ENCODE data around the gene PSEN1. TPM values are rescaled to one million over a fixed set of nuclear protein-coding genes. Genes with fewer than 3 reads are reported as not detected.

The PSEN1 gene
- total RNA-seq, 1 experiment from 2014 or later, result 26.9 TPM

DNA sequence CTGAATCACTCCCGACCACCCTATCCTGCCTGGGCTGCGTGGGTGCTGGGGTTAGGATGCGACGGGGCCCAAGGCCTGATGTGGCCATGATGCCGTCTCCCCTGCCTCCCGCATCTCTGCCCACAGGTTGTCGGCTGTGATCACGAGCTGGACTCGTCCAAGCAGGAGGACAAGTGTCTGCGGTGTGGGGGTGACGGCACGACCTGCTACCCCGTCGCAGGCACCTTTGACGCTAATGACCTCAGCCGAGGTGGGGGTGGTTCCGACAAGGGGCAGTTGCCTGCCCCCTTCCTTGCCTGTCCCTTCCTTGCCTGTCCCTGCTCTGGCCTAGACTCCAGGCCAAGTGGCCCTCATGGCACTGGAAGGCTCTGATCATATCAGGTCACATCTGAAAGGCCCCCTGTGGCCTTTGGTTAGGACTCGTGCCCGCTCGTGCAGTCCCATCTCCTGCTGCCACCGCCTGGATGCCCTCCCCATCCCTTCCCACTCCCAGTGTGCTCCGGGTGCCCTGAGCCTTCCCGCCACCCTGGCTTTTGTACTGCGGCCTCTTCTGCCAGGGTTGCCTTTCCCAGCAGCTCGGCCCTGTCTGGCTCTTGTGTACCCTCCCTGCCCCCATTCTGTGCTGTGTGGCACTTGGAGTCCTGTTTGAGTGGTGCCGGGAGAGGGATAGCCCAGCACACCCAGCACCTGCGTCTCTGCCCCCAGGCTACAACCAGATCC, 114.6 kb downstream of the PSEN1 start:
- no TSS peak for BruUV-seq (replicated peaks)
- CTCF ChIA-PET, result no interaction called here
- DNase-seq (ENCODE audit: low read depth, low spot score) (no peak), ATAC-seq (no peak)
- POLR2A ChIA-PET, result no interaction called here
- H3K27me3 ChIP-seq (ENCODE audit: insufficient read depth, low read length), result no peaks in the 10 kb centered on the region
- no peaks in the 10 kb centered on the region for H3K79me2 ChIP-seq (ENCODE audit: insufficient read depth, low read length)
- H3K4me3 ChIP-seq (replicated peaks in 1 of 2; ENCODE audit: low read depth in 1 of 2, low read length in 2 of 2), result no peak overlapping the region
- H2AFZ ChIP-seq (ENCODE audit: low read depth, low read length, poor library complexity, severe bottlenecking), result no peak overlapping the region
- no peak overlapping the region for H3K4me2 ChIP-seq (ENCODE audit: low read length)
- no peak overlapping the region for H3K27ac ChIP-seq (ENCODE audit: low read depth, low read length)
- H3K36me3 ChIP-seq (ENCODE audit: control insufficient read depth in 1 of 2, insufficient read depth in 2 of 2, low read length in 2 of 2), result no peaks in the 10 kb centered on the region; a peak in 1 of 4 replicates
- no peak for TF ChIP-seq TCF7L2 (IDR thresholded peaks at IDR 0.05; ENCODE audit: borderline replicate concordance, extremely low read depth, insufficient read depth, insufficient read length)
- intact Hi-C loops (cut with micrococcal nuclease), result no loop called here
- no peaks in the 10 kb centered on the region for H3K4me1 ChIP-seq (ENCODE audit: control insufficient read depth in 1 of 2, insufficient read depth in 2 of 2, low read length in 2 of 2)
- H3K9me2 ChIP-seq (ENCODE audit: insufficient read depth), result no peaks in the 10 kb centered on the region
- RAD21 ChIA-PET (ENCODE audit: low non-redundant PET in 1 of 2, low total read pairs in 2 of 2, uncharacterized antibody in 2 of 2, unreplicated experiment in 2 of 2), result no interaction called here
- no peaks in the 10 kb centered on the region for H4K20me1 ChIP-seq (ENCODE audit: insufficient read depth)
- no peaks in the 10 kb centered on the region for H3K9me3 ChIP-seq (ENCODE audit: control insufficient read depth in 1 of 2, insufficient read depth in 1 of 2, low read depth in 1 of 2, low read length in 2 of 2)
- no peak overlapping the region for H3K9ac ChIP-seq (ENCODE audit: low read length)

DNA sequence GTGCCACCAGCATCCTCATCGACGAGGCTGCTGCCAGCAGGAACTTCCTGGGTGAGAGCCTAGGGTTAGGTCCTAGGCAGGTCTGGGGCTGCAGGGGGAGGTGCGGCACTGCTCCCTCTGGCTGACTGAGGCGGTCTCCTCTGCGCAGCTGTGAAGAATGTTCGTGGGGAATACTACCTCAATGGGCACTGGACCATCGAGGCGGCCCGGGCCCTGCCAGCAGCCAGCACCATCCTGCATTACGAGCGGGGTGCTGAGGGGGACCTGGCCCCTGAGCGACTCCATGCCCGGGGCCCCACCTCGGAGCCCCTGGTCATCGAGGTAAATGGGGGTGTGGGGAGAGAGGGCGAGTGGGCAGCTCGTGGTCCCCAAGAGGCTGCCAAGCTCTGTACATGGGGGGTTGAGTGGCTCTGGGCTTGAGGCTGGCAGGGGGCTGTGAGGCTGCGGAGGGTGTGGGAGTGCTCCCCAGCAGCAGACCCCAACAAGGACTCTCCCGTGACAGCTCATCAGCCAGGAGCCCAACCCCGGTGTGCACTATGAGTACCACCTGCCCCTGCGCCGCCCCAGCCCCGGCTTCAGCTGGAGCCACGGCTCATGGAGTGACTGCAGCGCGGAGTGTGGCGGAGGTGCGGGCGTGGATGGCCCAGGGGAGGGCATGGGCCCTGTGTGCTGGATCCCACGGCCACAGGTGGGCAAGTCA, 115.4 kb downstream of the PSEN1 start:
- no peaks in the 10 kb centered on the region for H3K27me3 ChIP-seq (ENCODE audit: insufficient read depth, low read length)
- no peaks in the 10 kb centered on the region for H3K4me1 ChIP-seq (ENCODE audit: control insufficient read depth in 1 of 2, insufficient read depth in 2 of 2, low read length in 2 of 2)
- no peaks in the 10 kb centered on the region; a peak in 1 of 4 replicates for H3K36me3 ChIP-seq (ENCODE audit: control insufficient read depth in 1 of 2, insufficient read depth in 2 of 2, low read length in 2 of 2)
- no peak overlapping the region for H3K4me3 ChIP-seq (replicated peaks in 1 of 2; ENCODE audit: low read depth in 1 of 2, low read length in 2 of 2)
- H3K79me2 ChIP-seq (ENCODE audit: insufficient read depth, low read length), result no peaks in the 10 kb centered on the region
- H3K27ac ChIP-seq (ENCODE audit: low read depth, low read length), result no peak overlapping the region
- no peak overlapping the region for H3K9ac ChIP-seq (ENCODE audit: low read length)
- BruUV-seq (replicated peaks), result no TSS peak
- TF ChIP-seq SRF (IDR thresholded peaks at IDR 0.05; ENCODE audit: low read depth) (no peak), POLR2A (IDR thresholded peaks at IDR 0.05; ENCODE audit: borderline replicate concordance, extremely low read depth, insufficient read depth, insufficient read length) (no peak), SIN3A (IDR thresholded peaks at IDR 0.05; ENCODE audit: low read depth) (no peak), EZH2phosphoT487 (IDR thresholded peaks at IDR 0.05; ENCODE audit: borderline replicate concordance) (no peak), ZNF274 (IDR thresholded peaks at IDR 0.05; ENCODE audit: low read depth, low read length) (no peak), POLR2AphosphoS5 (IDR thresholded peaks at IDR 0.05; ENCODE audit: low read depth, low read length) (no peak), SP1 (IDR thresholded peaks at IDR 0.05; ENCODE audit: low read depth) (no peak), RAD21 (IDR thresholded peaks at IDR 0.05; ENCODE audit: low read depth) (no peak), ATF3 (IDR thresholded peaks at IDR 0.05) (no peak), ZFX (IDR thresholded peaks at IDR 0.05) (no peak), TCF7L2 (IDR thresholded peaks at IDR 0.05; ENCODE audit: borderline replicate concordance, extremely low read depth, insufficient read depth, insufficient read length) (no peak), ZBTB33 (IDR thresholded peaks at IDR 0.05; ENCODE audit: extremely low read depth, insufficient replicate concordance, low read length) (no peak)
- H2AFZ ChIP-seq (ENCODE audit: low read depth, low read length, poor library complexity, severe bottlenecking), result no peak overlapping the region
- no peaks in the 10 kb centered on the region for H3K9me3 ChIP-seq (ENCODE audit: control insufficient read depth in 1 of 2, insufficient read depth in 1 of 2, low read depth in 1 of 2, low read length in 2 of 2)
- ChIA-PET CTCF (no interaction called here), POLR2A (no interaction called here), RAD21 (ENCODE audit: low non-redundant PET in 1 of 2, low total read pairs in 2 of 2, uncharacterized antibody in 2 of 2, unreplicated experiment in 2 of 2) (no interaction called here)
- H3K4me2 ChIP-seq (ENCODE audit: low read length), result no peak overlapping the region
- no peaks in the 10 kb centered on the region for H3K9me2 ChIP-seq (ENCODE audit: insufficient read depth)
- DNase-seq (ENCODE audit: low read depth, low spot score) (no peak), ATAC-seq (no peak)
- H4K20me1 ChIP-seq (ENCODE audit: insufficient read depth), result no peaks in the 10 kb centered on the region
- intact Hi-C loops (cut with micrococcal nuclease), result no loop called here

Measured in HCT116 (cell line).